GM21619 (cell line): ENCODE measurements around the gene ST7.
"Not testable (repeated sequence)": the region's sequence is repeated elsewhere in the genome, so short reads cannot be mapped to it uniquely, and the experiment has no call there.

ENCODE experiments used
- ATAC-seq: cut with Tn5 transposase; IDR thresholded peaks from one replicate; pipeline ENCODE4 v1.9.1; 2021; ENCODE audit not compliant: unreplicated experiment

The ST7 gene

DNA sequence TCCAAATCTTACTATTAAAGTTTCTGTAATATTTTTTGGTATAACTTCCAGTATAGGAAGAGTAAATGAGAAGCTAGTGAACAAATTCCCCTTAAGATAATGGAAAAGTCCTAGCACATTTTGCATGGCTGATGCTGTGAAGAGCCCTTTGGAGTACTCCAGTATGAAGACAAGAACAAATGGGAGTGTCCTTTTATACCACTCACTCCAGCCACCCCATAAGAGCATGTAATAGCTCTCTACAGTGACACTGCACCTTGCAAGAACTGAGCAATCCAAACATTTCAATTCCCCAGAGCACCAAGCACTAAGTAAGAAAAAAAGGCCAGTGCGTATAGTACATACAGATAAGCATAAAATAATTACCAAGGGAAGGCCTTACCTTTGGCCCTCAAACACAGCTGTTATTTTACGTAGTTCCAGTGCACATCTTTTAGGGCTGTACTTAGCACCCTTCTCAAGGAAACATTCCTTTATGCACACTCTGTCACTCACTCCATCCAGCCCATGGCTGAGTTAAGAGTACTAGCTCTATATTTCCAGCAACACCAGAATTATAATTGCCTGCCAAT, 135.4 kb downstream of the ST7 start:
- ATAC-seq = no peak

DNA sequence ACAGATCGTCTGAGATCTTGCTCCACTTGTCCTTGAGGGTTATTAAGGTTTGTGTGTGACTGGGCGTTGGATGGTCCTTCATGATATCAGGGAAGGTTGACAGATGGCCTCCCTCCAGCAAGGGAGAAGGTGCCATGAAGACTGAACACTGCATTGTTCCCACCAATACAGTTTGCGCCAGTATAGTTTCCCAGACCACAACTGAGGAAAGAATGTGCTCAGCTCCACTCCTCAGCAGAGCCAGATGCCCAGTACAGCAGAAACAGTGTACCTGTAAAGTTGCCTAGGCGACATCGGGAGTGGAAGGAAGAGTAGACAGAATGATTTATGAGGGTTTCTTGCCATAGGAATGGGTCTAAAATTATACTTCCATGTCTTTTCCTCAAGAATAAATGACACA, 137.5 kb downstream of the ST7 start:
- no peak for ATAC-seq

DNA sequence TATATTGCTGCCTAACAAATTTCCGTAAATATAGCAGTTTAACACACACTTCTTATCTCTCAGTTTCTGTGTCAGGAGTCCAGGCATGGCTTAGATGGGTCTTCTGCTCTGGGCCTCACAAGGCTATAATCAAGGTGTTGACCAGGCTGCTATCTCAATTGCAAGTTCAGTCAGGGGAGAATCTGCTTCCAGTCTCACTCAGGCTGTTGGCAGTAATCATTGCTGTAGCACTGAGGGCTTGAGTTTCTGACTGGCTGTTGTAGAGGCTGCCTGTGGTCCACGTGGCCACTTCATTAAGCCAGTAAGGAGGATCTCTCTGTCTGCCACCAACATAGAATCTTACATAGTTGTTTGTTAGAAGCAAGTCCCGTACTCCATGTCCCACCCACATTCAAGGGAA, 138.4 kb downstream of the ST7 start:
- ATAC-seq = no peak

DNA sequence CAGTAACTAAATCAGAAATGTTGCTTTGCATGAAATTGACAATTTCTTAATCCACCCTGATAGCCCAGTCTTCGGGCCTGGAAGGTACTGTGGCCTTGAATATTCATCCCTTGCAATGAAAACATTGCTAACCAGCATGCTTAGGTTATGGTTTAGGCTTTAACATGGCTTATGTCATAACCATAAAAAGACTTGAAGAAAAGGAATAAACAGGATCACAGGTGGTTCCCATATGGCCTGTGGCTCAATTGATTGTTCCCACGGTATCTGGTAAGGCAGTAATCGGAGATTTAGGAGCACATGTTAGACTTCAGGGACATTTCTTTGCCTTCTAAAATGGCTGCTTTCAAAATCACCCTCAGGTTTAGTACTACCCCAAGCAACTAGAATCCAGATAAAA, 139.5 kb downstream of the ST7 start:
- no peak for ATAC-seq

DNA sequence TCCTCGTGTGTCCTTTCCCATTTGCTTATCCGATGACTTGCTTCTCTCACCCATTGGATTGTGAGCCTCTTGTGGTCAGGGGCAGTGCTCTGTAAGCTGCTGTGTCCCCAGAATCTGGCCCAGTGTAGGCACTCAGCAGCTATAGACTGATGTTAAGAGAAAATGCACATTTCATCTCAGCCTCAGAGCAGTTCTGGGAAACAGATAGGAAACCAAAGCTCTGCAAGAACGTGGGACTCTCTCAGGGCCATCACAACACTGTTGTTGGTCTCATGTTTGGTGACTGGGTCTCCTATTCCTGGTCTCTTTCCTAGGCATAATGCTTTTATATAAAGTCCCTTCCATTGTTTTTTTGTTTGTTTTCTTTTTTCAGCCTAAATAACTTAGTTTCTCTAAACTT, 141.2 kb downstream of the ST7 start:
- no peak for ATAC-seq

DNA sequence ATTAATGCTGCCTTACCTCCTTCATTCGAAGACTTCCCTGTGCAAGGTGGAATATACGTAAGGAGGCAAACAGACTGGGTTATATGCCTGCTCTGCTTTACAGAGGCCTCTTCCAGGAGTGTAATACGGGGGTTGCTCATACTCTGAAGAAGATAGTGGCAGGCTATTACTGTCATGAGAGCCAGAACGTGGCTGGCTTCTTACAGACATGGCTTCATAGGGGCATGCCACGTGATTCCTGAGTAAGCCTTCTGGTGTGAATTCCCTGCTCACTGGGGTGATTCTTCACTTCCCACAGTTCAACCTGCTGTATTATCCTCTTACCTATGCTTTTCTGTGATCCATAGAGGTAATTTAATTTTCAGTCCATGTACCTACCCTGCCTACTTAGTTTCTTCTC, 141.8 kb downstream of the ST7 start:
- no peak for ATAC-seq

DNA sequence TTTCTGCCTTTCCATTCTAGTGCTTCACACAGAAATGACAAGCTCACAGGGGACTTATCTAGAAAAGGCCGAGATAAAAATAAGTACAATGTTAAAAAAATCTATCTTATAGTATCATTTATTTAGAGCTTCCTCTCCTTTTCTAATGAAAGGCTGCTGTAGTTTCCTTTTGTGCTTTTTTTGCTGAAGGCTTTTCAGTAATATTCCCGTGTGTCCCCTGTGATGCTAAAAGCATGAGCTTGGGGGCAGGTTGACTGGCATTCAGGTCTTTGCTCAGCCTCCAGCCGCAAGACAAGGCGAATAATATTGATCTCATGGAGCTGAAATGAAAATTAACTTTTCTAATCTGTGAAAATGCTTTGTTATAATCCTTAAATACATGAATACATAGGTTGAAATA, 143.0 kb downstream of the ST7 start:
- no peak for ATAC-seq

DNA sequence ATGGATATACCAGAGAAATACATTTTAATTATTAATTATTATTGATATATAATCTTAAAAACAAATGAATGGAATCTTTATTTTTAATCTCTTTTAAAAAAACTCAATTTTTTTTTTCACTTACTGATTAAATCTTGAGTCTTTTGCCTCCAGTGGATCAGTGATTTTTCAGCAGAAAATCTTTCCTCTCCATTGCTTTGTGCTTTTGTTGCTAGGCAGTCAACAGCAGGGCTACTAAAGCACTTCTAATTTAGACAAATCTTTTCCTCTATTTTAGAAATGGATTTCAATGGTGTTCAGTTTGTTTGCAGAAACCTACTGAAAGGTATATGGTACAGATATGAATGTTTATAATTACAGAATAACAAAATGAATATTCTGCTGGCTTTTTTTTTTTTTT, 143.6 kb downstream of the ST7 start:
- no peak for ATAC-seq

DNA sequence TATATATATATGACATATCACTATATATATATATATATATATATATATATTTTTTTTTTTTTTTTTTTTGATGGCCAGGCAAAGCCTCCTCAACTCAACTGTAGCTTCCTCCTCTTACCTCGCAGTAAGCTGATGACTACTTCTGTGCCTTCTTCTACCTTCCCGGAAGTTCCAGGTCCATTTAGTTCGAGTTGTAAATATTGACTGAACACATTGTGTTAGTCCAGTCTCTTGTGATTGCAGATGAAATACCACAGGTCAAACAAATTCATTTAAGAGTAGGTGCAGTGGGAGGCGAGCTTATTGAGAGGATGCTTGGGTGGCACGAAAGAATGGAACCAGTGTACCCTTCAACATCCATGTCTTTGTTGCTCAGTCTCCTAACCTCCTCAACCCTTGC, 144.6 kb downstream of the ST7 start:
- no peak for ATAC-seq

DNA sequence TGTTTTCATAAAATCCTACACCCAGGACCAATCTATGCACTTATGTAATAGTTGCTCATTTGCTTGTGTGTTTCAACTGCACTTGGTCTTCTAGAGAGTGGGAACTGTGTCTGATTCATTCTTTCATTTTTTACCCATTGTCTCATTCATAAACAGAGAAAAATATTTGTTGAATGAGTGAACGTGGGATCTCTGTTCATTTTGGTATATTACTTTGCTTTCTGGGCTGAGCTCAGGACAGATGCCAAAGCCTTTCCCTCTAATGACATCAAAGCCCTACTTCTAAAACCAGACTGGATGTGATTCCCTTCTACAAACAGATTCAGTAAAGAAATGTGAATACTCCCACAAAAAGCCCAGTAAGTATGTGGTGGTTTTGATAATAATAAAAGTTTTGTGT, 145.2 kb downstream of the ST7 start:
- ATAC-seq = no peak

DNA sequence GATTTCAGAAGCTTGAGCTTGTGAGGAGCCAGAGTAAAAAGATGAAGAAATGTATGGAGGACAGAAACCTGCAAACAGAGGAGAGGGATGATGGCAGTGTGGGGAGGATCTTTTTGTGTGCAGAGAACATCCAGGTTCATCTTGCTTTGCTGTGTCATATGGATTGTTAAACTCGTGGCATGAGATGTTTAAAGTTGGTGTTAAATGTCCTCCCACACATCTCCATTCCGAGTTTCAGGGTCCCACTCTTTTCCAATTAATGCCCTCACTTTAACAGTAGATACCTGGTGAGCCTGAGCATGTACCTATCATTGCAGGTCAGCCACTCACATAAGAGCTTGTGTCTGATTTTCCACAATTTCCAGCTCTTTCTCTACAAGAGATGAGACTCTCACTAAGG, 147.7 kb downstream of the ST7 start:
- no peak for ATAC-seq

DNA sequence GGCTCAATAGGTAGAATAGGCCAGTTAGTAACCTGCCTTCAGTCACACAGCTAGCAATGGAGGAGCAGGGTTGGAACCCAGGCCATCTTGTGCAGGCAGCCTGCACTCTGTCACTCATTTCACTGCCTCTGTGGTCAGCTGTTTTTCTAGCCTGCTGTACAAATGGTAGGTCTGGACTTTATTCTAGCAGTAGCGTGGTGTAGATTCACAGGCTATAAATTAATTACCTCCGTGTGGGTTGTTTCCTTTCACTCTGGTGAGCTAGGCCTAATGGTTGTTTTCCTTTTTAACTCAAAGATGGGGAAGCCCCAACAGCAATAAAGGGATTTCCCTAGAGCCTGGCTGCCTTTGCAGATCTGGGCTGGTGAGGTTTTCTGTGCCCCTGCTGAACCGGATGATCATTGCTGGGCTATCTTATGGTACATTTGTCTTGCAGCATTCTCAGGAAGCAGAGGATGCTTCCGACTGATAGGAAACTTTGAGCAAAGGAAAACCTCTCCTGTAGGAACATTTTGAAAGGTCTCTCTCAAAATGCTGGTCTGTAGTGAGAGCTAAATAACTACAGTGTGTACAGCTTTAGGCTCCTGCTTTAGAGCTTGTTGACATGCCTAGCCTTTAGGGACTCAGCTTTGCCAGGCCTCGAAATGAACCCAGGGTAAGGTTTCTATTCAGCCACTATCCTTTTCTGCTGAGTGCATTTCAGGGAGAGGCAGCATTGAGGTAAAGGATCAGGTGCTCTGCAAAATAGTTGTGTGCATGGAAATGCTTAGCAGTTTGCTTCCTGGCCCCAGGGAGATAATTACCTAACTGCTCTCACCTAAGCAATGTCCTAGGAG, 157.4 kb downstream of the ST7 start:
- ATAC-seq = peak; percentile 97

DNA sequence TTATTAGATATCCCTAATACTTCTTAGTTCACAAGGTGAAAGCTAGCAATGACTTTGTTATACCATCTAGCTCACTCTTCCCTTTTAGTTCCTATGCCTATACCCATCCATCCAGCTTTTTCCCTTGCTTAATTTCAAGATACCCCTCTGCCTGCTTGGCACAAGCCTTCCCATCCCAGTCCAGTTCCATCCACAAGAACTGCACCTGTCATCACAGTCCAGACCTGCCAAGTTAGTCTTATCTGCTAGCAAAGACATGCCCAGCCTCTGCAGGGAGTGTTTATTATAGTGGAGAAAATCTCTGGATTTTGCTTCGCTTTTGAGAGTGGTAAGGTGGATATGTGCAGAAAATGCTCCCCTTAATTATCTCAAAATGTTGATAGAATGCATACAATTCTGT, 158.2 kb downstream of the ST7 start:
- ATAC-seq = no peak

DNA sequence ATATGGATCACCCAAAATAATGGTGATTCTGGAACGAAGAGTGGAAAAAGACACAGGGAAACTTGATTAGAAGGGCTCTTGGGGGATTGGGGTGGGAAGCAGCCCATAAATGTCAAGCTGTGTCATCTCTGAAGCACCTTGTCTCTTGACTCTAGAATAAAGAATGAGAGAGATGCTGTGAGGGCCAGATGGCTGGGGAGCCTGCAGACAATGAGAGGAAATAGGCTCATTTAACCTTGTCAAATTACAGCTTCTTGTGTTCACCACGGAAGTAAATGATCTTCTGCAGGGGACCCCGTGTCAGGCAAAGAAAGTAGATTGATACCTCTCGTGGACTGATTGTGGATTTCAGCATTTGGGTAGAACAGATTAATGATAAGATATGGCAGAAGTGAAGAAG, 159.3 kb downstream of the ST7 start:
- ATAC-seq = no peak

DNA sequence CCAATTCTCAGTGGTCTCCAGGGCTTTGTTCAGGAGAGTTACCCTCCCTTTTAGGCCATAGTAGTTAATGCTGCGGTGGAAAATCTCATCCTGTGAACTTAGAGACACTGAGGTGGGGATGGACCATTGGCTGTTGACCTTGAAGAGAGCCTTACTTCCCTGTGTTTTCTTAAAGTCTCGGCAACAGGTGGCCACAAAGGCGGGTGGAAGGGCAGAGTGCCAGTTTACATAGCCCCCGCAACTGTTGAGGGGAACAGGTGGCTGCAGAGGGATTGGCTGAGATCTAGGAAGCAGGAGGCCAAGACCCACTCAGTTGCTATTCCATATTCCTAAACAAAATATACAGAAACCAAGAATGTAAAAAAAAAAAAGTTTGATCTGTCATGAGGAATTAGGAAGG, 160.6 kb downstream of the ST7 start:
- ATAC-seq = no peak

DNA sequence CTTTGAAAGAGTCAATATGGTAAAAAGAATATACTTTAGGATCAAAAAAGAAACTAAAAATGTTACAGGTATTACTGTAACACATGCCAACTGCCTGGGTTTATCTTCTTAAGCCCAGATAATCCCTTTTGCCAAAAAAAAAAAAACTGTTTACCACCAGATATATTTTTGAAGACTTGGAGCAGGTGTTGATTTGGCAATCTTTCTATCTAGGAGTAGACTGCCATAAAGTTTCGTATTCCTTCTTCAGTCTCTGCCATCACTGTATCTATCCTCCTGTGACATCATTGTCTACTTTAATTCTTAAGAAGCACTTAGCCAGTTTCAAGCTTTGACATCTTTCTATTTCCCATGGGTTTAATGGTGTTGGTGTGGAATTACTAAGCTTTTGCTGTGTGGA, 161.0 kb downstream of the ST7 start:
- ATAC-seq = no peak

DNA sequence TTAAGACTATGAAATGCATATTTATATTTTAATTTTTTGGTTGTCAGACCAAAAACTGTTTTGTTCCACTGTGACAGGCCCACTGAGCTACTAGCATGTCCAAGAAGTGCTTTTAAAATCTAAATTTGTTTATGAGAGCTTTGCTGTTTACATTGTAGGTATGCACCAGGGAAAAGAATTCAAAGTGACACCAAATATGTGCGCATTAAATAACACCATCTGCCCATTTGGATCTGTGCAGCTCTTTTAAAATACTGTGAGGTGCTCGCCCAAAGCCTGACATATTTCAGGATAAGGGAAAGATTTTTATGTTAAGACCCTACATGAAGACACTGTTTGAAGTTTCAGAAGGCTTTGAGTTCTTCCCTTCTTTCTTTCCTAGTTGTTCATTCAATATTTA, 162.9 kb downstream of the ST7 start:
- ATAC-seq = no peak

DNA sequence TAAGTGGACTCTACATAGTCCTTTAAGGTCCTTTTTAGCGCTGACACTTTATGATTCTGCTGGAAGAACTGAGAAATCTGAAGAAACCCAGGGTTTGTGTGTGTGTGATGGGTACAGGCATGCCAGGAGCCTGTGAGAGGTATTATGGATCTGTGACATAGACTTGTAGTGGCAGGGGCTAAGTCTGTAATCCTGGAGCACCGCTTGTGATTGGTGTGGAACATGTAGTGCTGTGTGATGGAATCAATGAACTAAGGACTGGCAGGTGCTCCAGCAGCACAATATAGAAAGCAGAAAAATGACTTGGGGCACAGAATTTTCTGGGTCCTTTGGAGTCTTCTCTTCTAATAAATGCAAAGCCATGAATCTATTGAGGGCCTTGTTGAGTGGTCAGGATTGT, 163.9 kb downstream of the ST7 start:
- ATAC-seq = no peak

DNA sequence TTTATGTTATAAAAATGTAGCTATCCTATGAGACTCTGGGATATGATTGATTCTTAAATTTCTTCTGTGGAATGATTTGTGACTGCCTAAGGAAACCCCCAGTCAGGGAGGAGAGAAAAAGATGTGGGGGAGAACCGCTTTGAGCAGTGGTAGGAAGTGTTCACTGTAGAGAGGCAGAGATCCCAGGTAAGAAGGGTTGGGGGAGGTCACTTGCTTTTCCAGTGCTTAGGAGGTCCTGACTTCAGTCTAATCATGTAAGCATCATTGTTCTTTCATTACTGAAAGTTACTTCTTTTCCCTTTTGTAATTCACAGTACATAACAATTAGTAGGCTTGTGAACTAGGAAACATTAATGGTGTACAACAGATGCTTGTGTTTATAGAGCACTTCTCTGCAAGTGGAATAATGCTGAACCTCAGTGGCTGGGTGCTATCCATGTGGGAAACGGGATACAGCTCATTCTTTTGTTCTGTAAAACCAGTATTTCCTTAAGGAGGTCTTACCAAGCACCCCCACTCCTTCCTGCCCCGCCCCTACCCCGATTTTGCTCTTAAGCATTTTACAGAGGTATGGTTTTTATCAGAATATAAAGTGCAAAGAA, 165.4 kb downstream of the ST7 start:
- no peak for ATAC-seq

DNA sequence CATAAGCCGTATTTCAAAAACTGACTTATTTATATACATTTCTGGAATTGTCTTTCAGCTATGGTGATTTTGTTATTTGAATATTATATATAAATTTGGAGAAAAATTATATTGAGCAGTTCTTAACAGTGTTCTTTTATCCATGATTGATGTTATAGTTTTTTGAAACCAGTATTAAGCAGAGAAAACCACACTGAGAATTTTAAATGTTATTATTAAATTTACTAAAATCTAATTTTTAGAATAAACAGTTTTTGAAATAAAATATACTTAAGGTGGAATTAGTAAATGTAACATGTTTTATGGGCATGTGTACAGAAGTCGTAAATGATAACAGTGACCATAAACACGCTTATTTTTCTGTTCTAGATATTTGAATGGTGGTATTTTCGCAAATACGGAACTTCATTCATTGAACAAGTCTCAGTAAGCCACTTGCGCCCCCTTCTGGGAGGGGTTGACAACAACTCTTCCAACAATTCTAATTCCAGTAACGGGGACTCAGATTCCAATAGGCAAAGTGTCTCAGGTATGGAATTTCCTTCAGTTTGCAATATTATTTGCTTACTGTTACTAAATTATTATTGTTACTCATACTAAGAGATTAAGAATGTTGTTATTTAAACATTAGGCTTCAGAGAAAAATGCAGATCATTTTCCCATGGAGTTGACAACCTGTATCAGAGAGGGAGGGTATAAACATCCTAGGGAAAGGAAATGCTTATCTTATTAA, 166.1 kb downstream of the ST7 start:
- no peak for ATAC-seq

DNA sequence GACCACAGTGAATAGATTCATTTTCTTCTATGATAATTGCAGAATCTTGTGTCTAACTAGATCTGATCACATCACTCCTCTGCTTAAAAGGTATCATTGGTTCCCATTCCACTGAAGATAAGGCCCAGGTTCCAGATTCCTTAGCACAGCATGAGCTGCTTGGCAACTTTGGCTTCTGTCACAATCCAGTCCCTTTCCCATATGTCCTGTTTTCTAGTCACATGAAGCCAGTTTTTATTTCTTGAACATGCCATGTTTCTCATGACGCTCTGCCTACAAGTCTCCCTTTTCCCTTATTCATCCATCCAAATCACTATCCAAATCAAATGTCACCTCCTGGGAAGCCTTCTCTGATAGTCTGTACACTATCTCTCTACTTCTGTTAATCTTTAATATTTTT, 167.0 kb downstream of the ST7 start:
- not testable (repeated sequence) for ATAC-seq

DNA sequence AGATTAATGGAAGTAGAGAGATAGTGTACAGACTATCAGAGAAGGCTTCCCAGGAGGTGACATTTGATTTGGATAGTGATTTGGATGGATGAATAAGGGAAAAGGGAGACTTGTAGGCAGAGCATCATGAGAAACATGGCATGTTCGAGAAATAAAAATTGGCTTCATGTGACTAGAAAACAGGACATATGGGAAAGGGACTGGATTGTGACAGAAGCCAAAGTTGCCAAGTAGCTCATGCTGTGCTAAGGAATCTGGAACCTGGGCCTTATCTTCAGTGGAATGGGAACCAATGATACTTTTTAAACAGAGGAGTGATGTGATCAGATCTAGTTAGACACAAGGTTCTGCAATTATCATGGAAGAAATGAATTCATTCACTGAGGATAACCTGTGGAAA, 168.7 kb downstream of the ST7 start:
- ATAC-seq = not testable (repeated sequence)
